Frontal cortex (tissue), 1 donor: ENCODE data around the gene MAPK8IP3. TPM values are rescaled to one million over a fixed set of nuclear protein-coding genes. Genes with fewer than 3 reads are reported as not detected.

Experiments
- small RNA-seq: library from RNA; depleted of rRNA; stranded (forward); fragments of <200 nt; gene quantifications from one replicate; pipeline ENCODE3, GENCODE V24; 2014
- total RNA-seq: library from RNA; depleted of rRNA; stranded (reverse); fragments of >200 nt; gene quantifications from one replicate; pipeline ENCODE4 v1.2.3, GENCODE V29; 2014

Gene MAPK8IP3
- total RNA-seq, 1 donor from 2014 or later, result 66.0 TPM

Small RNA genes within 50 kb of the gene (small RNA-seq; reads per million reads assigned to genes)
- 0.23 reads per million for gene MIR3177

Other genes with a start within 250 kb of the MAPK8IP3 start
- gene CLCN7, start 231.2 kb upstream of the MAPK8IP3 start, total RNA-seq, result 29.3 TPM
- gene PTX4, start 217.3 kb upstream of the MAPK8IP3 start, total RNA-seq, result not detected
- gene TELO2, start 212.8 kb upstream of the MAPK8IP3 start, total RNA-seq, result 14.3 TPM
- 3.7 TPM for gene TMEM204, start 172.5 kb upstream of the MAPK8IP3 start, total RNA-seq
- gene IFT140, start 94.1 kb upstream of the MAPK8IP3 start, total RNA-seq, result 41.2 TPM
- gene CRAMP1, start 93.8 kb upstream of the MAPK8IP3 start, total RNA-seq, result 8.2 TPM
- 28.5 TPM for gene JPT2, start 27.9 kb upstream of the MAPK8IP3 start, total RNA-seq
- 35.1 TPM for gene NME3, start 65.3 kb downstream of the MAPK8IP3 start, total RNA-seq
- 7.7 TPM for gene EME2, start 66.6 kb downstream of the MAPK8IP3 start, total RNA-seq
- gene MRPS34, start 66.9 kb downstream of the MAPK8IP3 start, total RNA-seq, result 31.4 TPM
- 57.9 TPM for gene SPSB3, start 76.4 kb downstream of the MAPK8IP3 start, total RNA-seq
- gene NUBP2, start 76.8 kb downstream of the MAPK8IP3 start, total RNA-seq, result 37.9 TPM
- under 0.01 TPM for gene IGFALS, start 87.5 kb downstream of the MAPK8IP3 start, total RNA-seq
- 51.8 TPM for gene HAGH, start 120.6 kb downstream of the MAPK8IP3 start, total RNA-seq
- gene FAHD1, start 121.0 kb downstream of the MAPK8IP3 start, total RNA-seq, result 64.0 TPM
- gene MEIOB, start 166.0 kb downstream of the MAPK8IP3 start, total RNA-seq, result 0.41 TPM
- not detected for gene HS3ST6, start 212.2 kb downstream of the MAPK8IP3 start, total RNA-seq
- 4.1 TPM for gene MSRB1, start 237.0 kb downstream of the MAPK8IP3 start, total RNA-seq
- gene RPL3L, start 248.5 kb downstream of the MAPK8IP3 start, total RNA-seq, result not detected